ENCODE data around the gene TOMM40L.

The TOMM40L gene

DNA sequence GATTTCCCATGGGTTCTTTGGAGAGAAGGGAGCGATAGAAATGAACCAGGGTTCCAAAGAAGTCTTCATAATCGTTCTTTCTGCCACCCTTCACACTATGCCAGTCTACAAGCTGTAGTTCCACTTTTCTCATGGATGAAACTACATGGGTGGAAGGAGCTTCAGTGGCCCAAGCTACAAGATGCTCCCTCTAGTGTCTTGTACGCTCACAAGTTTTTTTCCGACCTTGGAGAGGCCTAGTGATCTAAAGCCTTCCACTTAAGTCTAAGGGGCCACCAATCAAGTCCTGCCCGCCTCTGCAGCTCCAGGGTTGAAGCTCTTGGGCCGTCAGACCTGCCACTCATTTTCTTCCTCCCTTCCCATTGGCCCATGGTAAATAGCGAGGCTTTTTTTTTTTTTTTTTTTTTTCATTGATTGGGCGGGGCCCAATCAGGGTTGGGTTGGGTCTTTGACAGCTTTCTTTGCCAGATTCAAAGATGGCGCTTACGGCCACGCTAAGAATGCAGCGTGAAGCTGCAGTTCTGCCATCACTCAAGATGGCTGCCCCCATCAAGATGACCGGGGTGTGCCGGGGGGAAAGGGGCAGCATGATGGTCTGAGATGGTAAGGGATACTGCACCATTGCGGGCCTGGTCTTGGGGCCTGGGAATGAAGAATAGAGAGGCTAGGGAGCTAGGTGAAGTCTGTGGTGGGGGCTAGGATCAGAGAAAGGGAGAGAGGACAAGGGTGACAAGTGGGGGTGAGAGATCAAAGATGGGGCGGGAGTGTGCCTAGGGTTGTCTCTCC lies at the start of gene TOMM40L:
Gene TOMM40L, plus strand, starts transcription at position 527 of the 786 bp plus-strand sequence. CDS start 430 bp downstream, outside the sequence.
- DNase-seq, result peak; percentile 89

DNA sequence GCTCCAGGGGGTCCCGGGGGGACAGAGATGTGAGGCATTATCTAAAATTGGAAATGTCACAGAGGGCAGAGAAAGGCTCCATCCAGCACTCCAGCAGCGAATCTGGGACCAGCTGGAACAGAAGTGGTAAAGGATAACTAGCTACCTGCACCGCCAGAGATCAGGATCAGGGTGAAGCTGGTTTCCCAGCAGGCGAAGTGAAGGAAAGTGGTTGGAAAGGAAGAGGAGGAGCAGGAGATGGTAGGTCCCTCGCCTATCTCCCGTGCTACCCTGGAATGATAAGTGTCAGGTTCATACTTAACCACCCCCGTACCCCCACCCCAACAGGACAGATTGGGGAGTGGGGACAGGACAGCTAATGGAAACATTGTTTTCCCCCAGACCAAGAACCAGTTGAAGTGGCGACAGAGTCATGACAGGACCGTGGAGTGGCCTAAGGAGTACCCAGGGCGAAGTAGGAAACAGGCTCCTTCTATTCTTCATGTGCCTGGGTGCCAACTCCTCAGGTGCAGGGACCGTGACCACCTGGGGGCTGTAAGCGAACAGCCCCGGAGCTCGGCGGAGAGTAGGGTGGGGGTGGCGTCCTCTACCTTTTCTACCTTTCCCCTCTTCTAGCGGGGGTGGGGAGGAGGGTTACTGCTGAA lies 49.3 kb upstream of the TOMM40L start:
- no peak for DNase-seq

DNA sequence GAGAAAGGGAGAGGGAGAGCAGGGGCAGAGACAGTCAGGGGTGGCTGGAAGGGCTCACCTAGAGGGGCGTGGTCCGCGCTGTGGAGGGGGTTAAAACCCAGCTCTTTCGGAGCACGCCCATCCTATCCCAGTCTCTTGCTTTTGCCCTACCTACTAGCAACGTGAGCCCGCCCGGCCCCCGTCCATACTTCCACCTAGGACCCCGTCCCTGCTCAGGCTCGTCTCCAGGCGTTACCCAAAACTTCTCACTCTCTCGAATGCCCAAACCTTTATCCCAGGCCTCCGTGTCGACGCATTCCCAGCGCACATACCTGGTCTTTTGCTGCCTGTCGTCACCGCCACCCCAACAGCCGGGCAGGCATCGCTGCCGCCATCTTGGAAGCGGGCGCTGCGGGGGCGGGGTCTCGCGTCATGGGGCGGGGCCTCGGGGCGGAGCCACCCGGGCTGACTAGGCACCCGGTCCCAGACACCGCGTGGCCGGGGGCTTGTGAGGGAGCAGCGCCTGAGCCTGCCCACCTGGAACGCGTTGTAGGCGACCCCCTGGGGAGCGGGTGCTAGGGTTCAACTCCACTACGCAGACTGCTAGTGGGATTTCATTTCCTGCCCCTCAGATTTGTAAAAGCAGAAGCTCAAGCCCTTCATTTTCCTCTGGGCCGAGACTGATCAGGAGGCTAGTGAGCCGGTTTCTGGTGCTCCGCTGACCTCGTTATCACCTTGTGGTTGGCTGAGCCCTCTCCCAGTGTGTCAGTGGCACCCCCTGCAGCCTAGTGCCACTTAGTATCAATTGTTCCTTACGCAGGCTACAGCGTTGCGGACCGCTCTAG lies 48.5 kb upstream of the TOMM40L start, which contains the start of gene B4GALT3:
Gene B4GALT3, minus strand, starts transcription at position 396 of the 824 bp plus-strand sequence. CDS start 1,447 bp downstream, outside the sequence.
- DNase-seq, result peak; percentile 99

DNA sequence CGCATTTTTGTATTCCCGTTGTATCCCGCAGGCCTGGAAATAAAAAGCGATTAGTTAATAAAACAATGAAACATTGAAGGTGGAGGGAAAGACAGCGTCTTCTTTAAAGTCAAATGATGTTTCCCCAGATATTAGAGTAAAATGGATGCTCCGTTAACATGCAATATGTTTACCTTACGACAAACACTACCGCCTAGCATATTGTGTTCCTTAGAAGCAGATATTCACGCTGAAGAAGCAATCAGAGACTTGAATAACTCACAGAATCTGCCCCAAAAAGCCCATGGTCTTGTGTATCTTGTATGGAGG lies 48.0 kb upstream of the TOMM40L start:
- no peak for DNase-seq

DNA sequence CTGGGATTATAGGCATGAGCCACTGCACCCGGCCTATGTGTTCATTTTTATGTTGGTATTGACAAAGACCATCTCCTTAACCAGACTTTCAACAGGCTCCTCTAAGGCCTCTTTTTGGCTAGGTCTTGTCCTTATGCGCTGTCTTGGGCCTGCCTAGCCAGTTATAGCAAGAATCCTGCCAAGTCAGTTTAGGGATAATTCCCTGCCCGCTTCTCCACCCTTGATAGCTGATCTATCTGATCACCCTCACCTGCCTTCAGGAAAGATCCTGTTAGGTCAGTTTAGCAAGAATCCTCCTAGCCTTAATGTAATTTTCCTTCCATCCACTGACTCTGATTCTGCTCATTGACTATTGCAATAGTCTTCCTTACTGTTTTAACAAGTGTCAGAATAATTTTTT lies 46.2 kb upstream of the TOMM40L start:
- DNase-seq, result no peak

DNA sequence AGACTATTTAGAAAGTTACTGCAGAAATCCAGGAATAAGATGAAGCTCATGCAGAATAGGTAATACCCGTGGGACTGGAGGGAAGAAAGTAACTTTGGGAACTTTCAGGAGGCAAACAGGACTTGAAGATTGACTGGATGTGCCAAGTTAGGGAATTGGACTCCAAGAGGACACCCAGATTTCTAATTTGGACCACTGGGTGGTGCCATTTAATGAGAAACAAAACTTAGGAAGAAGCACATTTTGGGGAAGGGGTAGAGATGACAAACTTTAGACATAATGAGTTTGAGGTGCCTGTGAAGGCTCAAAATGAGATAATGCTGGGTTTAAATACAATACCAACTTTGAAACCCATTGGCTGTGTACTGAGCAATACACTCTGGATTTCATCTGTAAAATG lies 45.2 kb upstream of the TOMM40L start:
- DNase-seq, result no peak

DNA sequence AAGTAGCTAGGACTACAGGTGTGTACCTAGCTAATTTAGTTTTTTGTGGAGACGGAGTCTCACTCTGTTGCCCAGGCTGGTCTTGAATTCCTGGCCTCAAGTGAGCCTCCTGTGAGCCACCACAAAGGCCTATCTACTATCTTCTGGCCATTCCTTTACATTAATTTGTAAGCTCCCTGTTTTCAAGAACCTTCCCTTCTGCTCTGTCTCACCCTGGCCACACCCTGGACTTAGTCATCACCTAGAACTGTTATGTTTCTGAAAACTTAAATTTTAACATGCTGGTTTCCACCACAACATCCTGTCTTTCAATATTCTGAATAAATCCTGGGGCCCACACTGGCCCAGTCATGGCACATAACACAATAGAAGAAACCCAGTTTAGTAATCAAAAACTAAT lies 43.6 kb upstream of the TOMM40L start:
- DNase-seq, result peak; percentile 70

DNA sequence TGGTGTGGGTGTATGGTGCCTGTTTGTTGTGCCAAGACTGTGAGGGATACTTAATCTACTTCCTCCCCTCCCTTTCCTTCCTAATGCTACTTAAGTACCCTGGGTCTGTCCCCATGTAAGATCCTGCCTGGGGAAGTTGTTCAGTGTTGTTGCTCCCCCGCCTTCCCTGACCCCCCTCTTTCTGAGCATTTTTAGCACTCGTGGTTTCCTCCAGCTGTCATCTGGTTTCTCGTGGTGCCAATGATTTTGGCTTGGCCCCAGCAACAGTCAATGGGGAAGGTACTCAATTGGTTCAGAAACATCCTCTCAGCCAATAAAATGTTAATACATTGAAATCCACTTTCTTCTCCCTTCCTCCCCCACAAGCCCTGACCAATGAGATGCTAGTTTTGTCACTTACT lies 40.6 kb upstream of the TOMM40L start:
- DNase-seq, result peak; percentile 71

DNA sequence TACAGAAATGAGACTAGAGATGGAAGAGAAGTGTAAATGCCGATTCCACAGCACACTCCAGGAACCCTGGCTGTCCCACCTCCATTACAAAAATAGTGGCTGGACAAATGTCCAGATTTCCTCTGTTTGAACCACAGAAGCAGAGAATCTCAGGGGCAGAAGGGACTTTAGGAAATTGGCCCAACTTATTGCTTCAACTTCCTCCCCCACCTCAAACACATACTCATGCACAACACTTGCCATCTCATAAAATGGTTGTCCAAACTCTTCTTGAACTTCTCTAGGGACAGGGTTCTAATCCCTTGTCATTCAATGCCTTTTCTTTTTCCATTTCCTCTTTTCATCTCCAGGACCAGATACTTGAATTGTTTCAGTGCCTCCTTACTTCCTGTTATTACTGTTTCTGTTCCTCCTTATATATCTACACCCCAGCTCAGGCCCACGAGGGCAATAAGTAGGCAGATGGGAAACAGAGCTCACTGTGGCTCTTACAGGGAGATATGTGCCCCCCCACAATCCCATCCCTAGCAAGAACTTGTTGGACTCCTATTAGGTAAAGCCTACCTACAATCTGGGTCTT lies 40.0 kb upstream of the TOMM40L start:
- no peak for DNase-seq

DNA sequence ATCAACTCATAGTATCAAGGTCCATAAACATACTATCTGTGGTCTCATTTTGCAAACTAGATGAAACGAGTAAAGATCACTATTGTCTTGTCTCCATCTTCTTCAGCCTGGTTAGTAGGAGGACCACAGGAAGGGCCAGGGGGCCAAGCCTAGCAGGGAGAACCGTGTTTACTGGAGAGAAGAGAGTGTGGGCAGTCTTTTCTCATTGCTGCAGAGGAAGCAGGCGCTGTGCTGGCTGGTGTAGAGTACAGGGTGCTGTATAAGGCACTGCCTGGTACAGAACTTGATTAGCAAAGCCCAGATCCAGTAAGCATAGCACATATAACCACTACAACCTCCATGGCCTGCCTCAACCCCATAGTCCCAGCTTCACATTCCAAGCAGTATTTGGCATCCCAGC lies 38.5 kb upstream of the TOMM40L start:
- no peak for DNase-seq

DNA sequence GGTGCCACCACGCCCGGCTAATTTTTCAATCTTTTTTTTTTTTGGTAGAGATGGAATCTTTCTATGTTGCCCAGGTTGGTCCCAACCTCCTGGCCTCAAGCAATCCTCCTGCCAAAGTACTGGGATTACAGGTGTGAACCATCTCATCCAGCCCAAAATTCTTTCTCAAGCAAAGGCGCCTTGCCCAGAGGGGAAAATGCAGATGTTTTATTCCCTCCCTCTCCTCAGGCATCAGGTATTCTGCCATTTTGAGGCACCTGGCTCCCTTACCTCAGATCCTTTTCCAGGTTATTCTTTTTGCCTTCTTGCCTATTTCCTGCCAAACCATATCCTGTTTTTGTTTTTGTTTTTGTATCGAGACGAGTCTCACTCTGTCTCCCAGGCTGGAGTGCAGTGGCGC lies 37.5 kb upstream of the TOMM40L start:
- no peak for DNase-seq

DNA sequence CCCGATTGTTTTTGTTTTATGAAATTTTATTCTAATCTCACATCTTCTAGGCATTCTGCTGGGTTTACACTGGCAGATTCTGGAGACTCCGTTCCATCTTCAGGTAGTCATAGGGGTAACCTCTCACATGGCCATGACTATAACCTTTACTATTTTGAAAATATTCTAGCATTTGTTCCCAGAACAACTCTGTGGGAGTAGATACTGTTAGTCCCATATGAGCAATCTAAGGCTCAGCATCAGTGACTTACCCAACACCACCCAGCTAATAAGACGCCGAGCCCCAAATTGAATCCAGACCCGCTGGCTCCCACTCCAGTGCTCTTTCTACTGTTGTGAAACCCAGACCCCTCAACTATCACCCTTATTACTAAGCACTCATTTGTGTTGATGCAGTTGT lies 36.8 kb upstream of the TOMM40L start:
- DNase-seq, result no peak

DNA sequence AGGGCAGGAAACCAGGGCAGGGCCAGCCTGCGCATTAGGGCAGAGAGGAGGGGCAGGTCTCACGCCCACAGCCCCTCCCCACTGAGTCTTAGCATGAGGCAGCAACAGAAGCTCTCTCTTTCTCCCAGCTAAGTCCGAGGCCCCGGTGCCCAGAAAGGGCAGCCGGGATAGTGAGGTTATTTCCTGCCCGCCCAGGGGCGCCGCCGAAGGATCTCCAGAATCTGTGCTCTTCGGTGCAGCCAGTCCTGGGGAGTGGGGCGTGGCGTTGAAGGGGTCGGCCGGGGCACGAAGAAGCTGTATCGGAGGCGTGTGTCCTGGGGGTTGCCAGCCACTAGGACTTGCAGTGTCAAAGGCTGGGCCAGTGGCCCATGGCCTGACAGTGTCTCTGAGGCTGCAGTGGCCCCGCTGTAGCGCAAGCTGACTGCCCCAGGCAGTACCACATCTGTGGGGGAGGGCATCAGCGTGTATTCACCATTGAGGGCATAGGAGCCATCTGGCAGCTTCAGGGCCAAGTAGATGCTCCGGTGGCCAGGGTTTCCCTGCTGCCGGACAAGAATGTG lies 34.8 kb upstream of the TOMM40L start:
- DNase-seq, result no peak

DNA sequence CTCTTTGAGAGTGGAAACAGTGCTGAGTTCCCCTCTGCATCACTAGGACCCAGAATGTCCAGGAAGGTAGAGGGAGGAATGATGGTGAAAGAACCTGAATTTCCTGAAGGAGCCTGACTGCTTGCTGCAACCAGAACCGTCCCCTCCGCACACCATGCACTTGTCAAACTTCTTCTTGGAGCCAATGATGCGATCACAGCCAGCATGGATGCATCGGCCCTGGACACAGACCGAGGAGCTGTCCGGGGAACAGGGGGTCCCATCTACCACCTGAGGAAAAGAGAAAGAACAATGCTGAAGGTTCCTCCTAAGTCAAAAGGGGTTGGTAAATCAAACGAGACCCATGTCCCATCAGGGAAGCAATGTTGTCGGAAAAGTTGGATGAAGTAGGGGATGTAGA lies 33.9 kb upstream of the TOMM40L start:
- no peak for DNase-seq

DNA sequence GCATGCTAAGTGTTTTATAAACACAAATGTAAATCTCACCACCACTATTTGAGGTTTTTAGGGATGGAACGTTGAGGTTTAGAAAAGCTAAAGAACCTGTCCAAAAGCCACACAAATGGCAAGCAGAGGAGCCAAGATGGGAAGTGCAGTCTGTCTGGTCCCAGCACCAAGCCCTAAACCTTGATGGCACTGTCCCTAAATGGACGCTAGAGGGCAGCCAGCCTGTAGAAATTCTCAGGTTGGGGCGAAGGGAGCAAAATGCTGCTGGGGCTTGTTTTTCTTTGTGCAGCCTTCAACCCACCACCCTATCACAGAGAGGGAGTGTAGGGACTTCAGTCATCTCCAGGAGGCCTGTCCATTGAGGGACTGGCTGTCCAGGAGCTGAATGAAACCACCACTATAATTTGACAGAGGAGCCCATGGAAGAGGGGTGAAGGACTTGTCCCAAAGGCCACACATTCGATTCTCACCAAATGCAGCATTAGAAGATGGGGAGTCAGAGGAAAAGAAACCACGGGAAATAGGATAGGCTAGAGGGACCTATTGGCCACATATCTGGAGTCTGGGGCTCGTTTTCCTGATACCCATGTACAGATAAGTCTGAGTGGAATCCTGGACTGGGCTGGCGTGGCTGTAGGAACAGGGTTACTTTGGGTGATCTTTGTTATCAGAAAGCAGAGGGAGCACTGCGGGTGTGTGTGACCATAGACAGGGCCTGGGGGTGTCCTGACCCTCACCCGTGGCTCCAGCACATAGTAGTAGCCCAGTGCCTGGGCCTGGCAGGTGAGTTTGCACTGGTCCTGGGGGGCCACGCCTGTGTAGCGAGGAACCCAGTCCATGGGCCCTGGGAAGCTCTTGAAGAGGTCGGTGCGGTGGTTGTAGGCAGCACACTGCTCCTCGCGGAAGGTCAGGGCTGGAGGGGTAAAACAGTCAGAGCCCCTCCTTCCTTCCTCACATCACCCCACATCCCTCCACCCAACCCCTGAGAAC lies 33.1 kb upstream of the TOMM40L start:
- DNase-seq, result peak; percentile 76

DNA sequence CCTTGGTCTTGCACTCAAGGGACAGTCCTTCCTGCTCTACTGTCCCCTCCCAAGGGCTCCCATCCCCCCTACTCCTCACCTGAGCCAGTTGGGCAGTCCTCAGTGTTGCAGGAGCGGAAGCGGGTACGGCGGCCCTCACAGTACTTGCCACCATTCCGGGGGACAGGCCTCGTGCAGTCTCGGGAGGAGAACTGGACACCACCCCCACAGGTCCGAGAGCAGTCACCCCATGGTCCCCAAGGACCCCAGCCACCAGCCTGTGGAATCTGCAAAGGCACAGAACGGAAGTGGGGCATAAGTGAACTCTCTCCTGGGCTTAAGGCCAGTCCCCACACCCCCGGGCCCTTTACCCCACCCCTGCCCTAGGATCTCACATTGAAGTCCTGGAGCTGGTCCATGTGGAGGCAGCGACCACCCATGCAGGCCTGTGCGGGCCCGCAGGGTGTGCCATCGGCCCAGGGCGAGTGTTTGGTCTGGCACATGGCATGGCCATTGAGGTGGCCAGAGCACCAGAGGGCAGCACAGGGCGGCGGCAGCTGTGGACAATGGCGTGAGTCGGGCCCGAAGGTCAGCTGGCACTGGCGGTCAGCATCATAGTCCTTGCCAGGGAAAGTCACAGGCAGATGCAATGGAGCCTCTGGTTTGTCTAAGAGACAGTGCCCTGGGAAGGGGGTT lies 32.2 kb upstream of the TOMM40L start:
- no peak for DNase-seq

DNA sequence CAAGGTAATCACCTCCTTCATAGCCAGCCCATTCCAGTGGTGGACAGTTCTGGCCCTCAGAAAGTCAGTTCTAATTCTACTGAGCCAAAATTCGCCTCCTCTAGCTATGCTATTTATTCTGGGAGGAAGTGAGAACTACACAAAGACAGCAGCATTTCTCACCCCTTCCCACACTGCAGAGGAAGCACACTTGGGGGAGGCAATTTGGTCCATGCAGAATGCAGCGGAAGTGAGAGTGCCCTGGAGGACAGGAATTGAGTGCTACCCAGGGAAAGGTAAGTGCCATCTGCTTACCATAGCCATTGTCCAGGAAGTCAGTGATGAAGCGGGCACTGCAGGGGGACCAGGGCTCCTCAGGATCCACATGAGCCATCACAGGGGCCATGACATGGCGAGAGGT lies 30.7 kb upstream of the TOMM40L start:
- DNase-seq, result no peak

DNA sequence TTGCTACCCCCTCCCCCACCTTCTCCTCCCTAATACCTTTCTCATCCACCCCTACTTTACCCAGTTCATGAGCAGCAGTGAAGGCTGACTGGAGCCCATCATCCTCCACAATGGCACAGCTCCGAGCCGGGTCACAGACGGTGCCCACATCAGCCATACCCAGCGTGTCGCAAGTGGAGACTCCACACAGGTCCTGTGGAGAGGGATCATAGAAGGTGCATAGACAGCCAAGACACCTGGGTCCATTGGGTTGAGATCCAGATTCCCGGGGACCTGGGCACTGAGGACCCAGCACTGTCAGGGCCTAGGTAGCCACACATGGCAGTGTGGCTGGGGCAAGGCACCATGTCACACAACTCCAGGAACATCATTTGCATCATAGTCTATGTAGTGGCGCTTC lies 29.7 kb upstream of the TOMM40L start:
- no peak for DNase-seq

DNA sequence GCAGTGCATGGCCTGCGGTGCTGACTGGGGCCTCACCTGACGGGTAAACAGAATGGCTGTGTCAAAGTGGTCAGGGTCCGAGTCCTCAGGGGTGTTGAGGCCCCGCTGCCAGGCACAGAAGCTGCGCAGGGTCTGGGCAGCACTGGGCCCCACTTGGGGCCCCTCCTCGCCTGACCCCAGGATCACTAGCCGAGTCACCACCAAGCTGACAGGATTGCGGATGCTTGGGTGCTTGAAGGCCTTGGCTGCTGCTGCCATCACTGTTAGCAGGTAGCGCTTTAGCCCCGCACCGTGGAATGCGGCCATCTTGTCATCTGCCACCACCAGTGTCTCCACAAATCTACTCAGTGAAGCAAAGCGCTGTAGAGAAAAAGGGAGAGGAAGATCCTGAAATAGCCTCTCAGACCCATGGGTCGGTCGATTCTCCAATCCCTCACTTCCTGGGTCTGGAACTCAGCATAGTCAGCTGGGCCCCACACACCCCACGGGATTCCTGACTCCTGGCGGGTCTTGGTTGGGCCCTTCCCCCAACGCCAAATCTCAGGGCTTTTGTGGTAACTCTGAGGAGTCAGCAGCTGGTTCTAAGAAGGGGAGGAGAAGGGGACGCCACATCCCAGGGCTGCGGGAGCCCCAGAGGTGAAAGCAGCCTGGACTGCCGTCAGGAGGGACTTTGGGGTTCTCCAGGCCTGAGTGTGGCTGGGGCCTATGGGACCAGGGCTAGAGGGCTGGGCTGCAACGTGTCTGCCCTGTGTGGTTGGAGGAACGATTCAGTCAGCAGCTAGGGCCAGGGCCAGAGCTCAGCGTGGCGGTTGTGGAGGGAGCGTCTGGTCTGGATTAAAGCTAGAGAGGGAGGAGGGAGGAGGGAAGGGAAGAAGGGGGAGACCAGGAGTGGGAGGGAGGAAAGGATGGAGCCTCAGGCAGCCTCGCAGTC lies 29.1 kb upstream of the TOMM40L start:
- no peak for DNase-seq

Measured in stimulated activated CD8-positive, alpha-beta memory T cell treated with anti-CD3 and anti-CD28 coated beads, Interleukin-4, amount 100 ng/mL, for 48 hours (primary cell).